ENCODE results near the gene KIF18B.

The KIF18B gene

DNA sequence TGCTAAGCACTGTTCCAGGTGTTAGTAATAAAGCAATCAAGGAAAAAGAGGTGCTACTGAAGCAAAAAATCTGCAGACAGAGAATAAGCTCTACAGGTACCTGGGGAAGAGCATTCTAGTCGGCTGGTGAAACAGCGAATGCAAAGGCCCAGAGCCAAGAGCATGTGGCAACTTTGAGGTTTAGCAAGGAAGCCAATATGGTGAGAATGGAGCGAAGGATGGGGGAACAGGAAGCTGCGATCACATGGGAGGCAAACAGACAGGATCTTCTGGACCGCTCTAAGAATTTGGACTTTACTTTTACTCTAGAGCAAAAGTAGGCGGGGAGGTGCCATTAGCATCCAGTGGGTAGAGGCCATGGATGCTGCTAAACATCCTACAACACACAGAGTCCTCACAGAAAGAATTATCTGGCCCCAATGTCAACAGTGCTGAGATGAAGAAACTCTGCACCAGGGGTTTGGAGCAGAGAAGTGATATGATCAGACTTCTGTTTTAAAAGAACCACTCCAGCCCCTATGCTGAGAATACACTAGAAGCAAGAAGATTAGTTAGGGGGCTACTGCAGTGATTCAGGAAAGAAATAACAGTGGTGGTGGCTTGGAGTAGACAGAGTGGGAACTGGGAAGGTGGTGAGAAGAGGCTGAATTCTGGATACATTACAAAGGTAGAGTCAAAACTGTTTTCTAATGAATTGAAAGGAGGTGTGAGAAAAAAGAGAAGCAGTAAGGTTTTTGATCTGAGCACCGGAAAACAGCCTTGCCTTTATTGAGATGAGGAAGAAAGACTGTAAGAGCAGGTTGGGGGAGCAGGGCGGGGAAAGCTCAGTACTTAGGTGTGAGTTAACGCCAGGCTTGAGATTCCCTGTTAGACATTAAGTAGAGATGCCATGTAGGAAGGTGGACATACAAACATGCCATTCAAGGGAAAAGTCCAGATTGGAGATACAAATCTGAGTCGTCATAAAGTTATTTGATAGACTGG, 59.3 kb downstream of the KIF18B start:
- H3K27me3 ChIP-seq (replicated peaks in 2 of 5; ENCODE audit: control insufficient read depth in 4 of 5, insufficient read depth in 5 of 5, low read length in 4 of 5): no peaks in the 10 kb centered on the region
- 7% methylated on average over 8 of the region's 10 CpGs for WGBS (ENCODE audit: insufficient coverage)
- DNase-seq: peak in 2 of 3 donors; percentile 65 to 73
- H3K4me3 ChIP-seq (ENCODE audit: control insufficient read depth in 1 of 7, extremely low read depth in 1 of 7, insufficient read depth in 4 of 7, low read depth in 2 of 7, low read length in 6 of 7): peak overlapping the region in 5 of 7 experiments; percentile 1 to 59 (median 20)
- H3K36me3 ChIP-seq (ENCODE audit: control insufficient read depth in 4 of 4, insufficient read depth in 4 of 4, low read length in 3 of 4): peaks cover 13 to 54% (median 36%) of the 10 kb centered on the region in 4 experiments
- H3K9me3 ChIP-seq (ENCODE audit: control extremely low read depth in 1 of 5, control insufficient read depth in 4 of 5, insufficient read depth in 2 of 5, low read depth in 1 of 5, low read length in 4 of 5): no peaks in the 10 kb centered on the region
- peak overlapping the region in 1 of 2 experiments; percentile 17 for H3K27ac ChIP-seq (ENCODE audit: insufficient read depth in 1 of 2, low read depth in 1 of 2, low read length in 2 of 2, poor library complexity in 1 of 2, severe bottlenecking in 2 of 2)
- ChIA-PET POLR2A (interaction anchor here (1.4 kb wide), 1 partner anchor 11 kb away, joined by 5 read pairs; no protein-coding TSS in a partner anchor), CTCF (interaction anchor here (2.0 kb wide), 1 partner anchor 10 kb away, joined by 9 read pairs; no protein-coding TSS in a partner anchor)
- peaks cover 14 to 32% (median 28%) of the 10 kb centered on the region in 4 experiments for H3K4me1 ChIP-seq (ENCODE audit: control extremely low read depth in 1 of 4, control insufficient read depth in 4 of 4, insufficient read depth in 4 of 4, low read length in 3 of 4)

DNA sequence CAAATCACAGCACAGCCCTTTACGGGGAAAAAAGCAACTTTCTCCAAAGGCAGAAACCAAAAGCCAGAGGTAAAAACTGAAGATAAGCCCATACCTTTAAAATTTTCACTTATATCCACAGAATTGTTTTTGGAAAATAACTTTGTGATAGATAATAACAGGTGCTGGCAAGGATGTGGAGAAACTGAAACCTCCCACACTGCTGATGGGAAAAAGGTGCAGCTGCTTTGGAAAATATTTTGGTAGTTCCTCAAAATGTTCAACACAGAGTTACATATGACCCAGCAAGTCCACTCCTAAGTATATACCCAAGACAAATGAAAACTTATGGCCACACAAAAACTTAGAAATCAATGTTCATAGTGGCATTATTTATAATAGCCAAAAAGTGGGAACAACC, 60.6 kb downstream of the KIF18B start:
- ChIA-PET POLR2A (no interaction called here), CTCF (interaction anchor here (1.0 to 2.0 kb wide), 2 partner anchors 8 to 11 kb away, joined by 3 to 9 read pairs; no protein-coding TSS in a partner anchor)
- H3K27ac ChIP-seq (ENCODE audit: insufficient read depth in 1 of 2, low read depth in 1 of 2, low read length in 2 of 2, poor library complexity in 1 of 2, severe bottlenecking in 2 of 2): no peak overlapping the region
- H3K9me3 ChIP-seq (ENCODE audit: control extremely low read depth in 1 of 5, control insufficient read depth in 4 of 5, insufficient read depth in 2 of 5, low read depth in 1 of 5, low read length in 4 of 5): no peaks in the 10 kb centered on the region
- peaks cover 15 to 56% (median 35%) of the 10 kb centered on the region in 4 experiments for H3K36me3 ChIP-seq (ENCODE audit: control insufficient read depth in 4 of 4, insufficient read depth in 4 of 4, low read length in 3 of 4)
- H3K27me3 ChIP-seq (replicated peaks in 2 of 5; ENCODE audit: control insufficient read depth in 4 of 5, insufficient read depth in 5 of 5, low read length in 4 of 5): no peaks in the 10 kb centered on the region
- WGBS (ENCODE audit: insufficient coverage): no CpG with 5 or more reads among the region's 1 CpG
- H3K4me1 ChIP-seq (ENCODE audit: control extremely low read depth in 1 of 4, control insufficient read depth in 4 of 4, insufficient read depth in 4 of 4, low read length in 3 of 4): peaks cover 14 to 32% (median 28%) of the 10 kb centered on the region in 4 experiments
- no peak overlapping the region for H3K4me3 ChIP-seq (ENCODE audit: control insufficient read depth in 1 of 7, extremely low read depth in 1 of 7, insufficient read depth in 4 of 7, low read depth in 2 of 7, low read length in 6 of 7)
- no peak for DNase-seq

DNA sequence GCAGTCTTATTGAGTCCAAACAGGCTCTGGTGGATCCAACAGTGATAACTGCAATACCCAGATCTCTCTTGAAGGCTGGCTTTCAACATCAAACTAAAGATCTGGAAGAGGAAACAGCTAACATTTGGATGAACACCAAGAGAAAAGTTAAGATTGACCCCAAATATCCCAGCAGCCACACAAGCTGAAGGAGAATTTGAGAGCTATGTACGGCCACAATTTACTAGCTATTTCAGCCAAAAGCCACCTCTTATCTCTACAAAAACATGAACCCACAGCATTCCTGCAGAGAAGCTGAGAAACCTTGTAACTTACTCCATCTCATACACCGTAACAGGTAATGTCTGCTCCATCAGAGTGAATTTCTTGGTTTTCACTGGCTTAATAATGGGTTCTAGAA, 62.6 kb downstream of the KIF18B start:
- H3K4me1 ChIP-seq (ENCODE audit: control extremely low read depth in 1 of 4, control insufficient read depth in 4 of 4, insufficient read depth in 4 of 4, low read length in 3 of 4): peaks cover 14 to 32% (median 28%) of the 10 kb centered on the region in 4 experiments
- ChIA-PET CTCF (interaction anchor here (1.3 to 2.5 kb wide), 4 partner anchors 10 to 20 kb away, joined by 3 to 7 read pairs (median 5); no protein-coding TSS in a partner anchor), POLR2A (no interaction called here)
- no peaks in the 10 kb centered on the region for H3K27me3 ChIP-seq (replicated peaks in 2 of 5; ENCODE audit: control insufficient read depth in 4 of 5, insufficient read depth in 5 of 5, low read length in 4 of 5)
- DNase-seq: no peak
- H3K27ac ChIP-seq (ENCODE audit: insufficient read depth in 1 of 2, low read depth in 1 of 2, low read length in 2 of 2, poor library complexity in 1 of 2, severe bottlenecking in 2 of 2): no peak overlapping the region
- peaks cover 18 to 65% (median 42%) of the 10 kb centered on the region in 4 experiments for H3K36me3 ChIP-seq (ENCODE audit: control insufficient read depth in 4 of 4, insufficient read depth in 4 of 4, low read length in 3 of 4)
- 100% methylated on average over 1 of the region's 2 CpGs for WGBS (ENCODE audit: insufficient coverage)
- no peak overlapping the region for H3K4me3 ChIP-seq (ENCODE audit: control insufficient read depth in 1 of 7, extremely low read depth in 1 of 7, insufficient read depth in 4 of 7, low read depth in 2 of 7, low read length in 6 of 7)
- H3K9me3 ChIP-seq (ENCODE audit: control extremely low read depth in 1 of 5, control insufficient read depth in 4 of 5, insufficient read depth in 2 of 5, low read depth in 1 of 5, low read length in 4 of 5): no peaks in the 10 kb centered on the region

DNA sequence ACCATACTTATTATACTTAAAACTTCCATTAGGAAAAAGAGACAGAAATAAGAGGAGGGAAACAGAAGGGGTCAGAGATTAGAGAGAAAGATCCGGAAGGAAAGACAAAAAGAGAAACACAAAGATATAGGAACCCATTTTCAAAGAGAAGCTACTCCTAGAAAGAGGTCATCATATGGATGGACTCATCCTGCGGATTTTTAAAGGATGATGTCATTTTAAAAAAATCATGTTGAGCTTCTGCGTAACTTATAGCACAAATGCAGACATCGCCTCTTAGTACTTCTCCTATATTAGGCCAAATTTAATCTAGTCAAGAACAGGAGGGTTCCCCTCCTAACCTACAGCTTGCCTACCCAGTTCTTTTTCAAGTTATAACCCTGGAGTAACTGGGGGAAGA, 66.4 kb downstream of the KIF18B start:
- no peaks in the 10 kb centered on the region for H3K9me3 ChIP-seq (ENCODE audit: control extremely low read depth in 1 of 5, control insufficient read depth in 4 of 5, insufficient read depth in 2 of 5, low read depth in 1 of 5, low read length in 4 of 5)
- 100% methylated on average over 2 of the region's 4 CpGs for WGBS (ENCODE audit: insufficient coverage)
- H3K4me3 ChIP-seq (ENCODE audit: control insufficient read depth in 1 of 7, extremely low read depth in 1 of 7, insufficient read depth in 4 of 7, low read depth in 2 of 7, low read length in 6 of 7): no peak overlapping the region
- CTCF ChIA-PET: interaction anchor here (0.8 to 1.1 kb wide), 3 partner anchors 14 to 21 kb away, joined by 3 to 5 read pairs (median 3); no protein-coding TSS in a partner anchor
- no peak for DNase-seq
- H3K27ac ChIP-seq (ENCODE audit: insufficient read depth in 1 of 2, low read depth in 1 of 2, low read length in 2 of 2, poor library complexity in 1 of 2, severe bottlenecking in 2 of 2): no peak overlapping the region
- no peaks in the 10 kb centered on the region for H3K4me1 ChIP-seq (ENCODE audit: control extremely low read depth in 1 of 4, control insufficient read depth in 4 of 4, insufficient read depth in 4 of 4, low read length in 3 of 4)
- peaks cover 24 to 88% (median 52%) of the 10 kb centered on the region in 4 experiments for H3K36me3 ChIP-seq (ENCODE audit: control insufficient read depth in 4 of 4, insufficient read depth in 4 of 4, low read length in 3 of 4)
- POLR2A ChIA-PET: no interaction called here
- H3K27me3 ChIP-seq (replicated peaks in 2 of 5; ENCODE audit: control insufficient read depth in 4 of 5, insufficient read depth in 5 of 5, low read length in 4 of 5): no peaks in the 10 kb centered on the region

DNA sequence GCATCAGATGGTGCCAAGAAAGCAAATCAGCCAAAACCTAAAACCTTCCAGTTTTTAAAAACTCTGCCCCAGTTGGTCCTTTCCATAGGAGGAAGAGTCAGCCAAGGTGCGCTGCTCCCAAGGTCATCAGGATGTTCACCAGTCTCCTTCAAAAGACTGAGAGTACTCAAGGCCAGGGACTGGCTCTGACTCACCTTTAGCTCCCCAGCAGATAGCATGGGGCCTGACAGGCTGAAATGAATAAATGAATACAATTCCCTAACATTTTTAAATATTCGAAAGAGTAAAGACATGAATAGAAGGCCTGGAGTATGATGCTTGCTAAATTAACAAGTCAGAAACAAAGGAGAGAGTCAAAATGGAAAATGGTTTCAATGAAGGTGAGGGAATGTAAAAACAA, 67.5 kb downstream of the KIF18B start:
- ChIA-PET CTCF (interaction anchor here (0.6 to 4.0 kb wide), 4 partner anchors 13 to 24 kb away, joined by 3 to 36 read pairs (median 6); no protein-coding TSS in a partner anchor), POLR2A (no interaction called here)
- H3K4me1 ChIP-seq (ENCODE audit: control extremely low read depth in 1 of 4, control insufficient read depth in 4 of 4, insufficient read depth in 4 of 4, low read length in 3 of 4): no peaks in the 10 kb centered on the region
- no peak overlapping the region for H3K4me3 ChIP-seq (ENCODE audit: control insufficient read depth in 1 of 7, extremely low read depth in 1 of 7, insufficient read depth in 4 of 7, low read depth in 2 of 7, low read length in 6 of 7)
- WGBS (ENCODE audit: insufficient coverage): 100% methylated on average over 2 of the region's 2 CpGs
- no peak overlapping the region for H3K27ac ChIP-seq (ENCODE audit: insufficient read depth in 1 of 2, low read depth in 1 of 2, low read length in 2 of 2, poor library complexity in 1 of 2, severe bottlenecking in 2 of 2)
- H3K27me3 ChIP-seq (replicated peaks in 2 of 5; ENCODE audit: control insufficient read depth in 4 of 5, insufficient read depth in 5 of 5, low read length in 4 of 5): no peaks in the 10 kb centered on the region
- DNase-seq: no peak
- H3K36me3 ChIP-seq (ENCODE audit: control insufficient read depth in 4 of 4, insufficient read depth in 4 of 4, low read length in 3 of 4): peaks cover 26 to 89% (median 53%) of the 10 kb centered on the region in 4 experiments
- no peaks in the 10 kb centered on the region for H3K9me3 ChIP-seq (ENCODE audit: control extremely low read depth in 1 of 5, control insufficient read depth in 4 of 5, insufficient read depth in 2 of 5, low read depth in 1 of 5, low read length in 4 of 5)

DNA sequence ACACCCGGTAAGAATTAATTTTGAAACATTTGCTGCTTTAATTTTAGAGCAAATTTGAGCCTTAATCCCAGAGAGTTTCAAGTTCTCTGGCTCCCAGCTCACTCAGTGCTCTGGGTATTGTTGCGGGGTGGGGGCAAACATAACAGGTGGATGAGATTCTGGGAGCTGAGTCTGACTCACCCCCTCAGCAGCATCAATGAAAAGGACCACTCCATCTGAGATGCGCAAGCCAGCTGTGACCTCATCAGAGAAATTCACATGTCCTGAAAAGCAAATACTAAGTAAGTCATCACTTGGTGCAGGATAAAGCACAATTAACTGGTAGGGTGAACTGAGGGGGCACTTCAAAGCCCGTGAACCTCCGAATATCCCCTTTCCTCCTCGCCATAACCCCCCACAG, 68.2 kb downstream of the KIF18B start:
- whole genome bisulfite sequencing (ENCODE audit: insufficient coverage): 100% methylated on average over 6 of the region's 6 CpGs

More for the DNA sequence above, 68.2 kb downstream of the KIF18B start:
- POLR2A ChIA-PET: no interaction called here
- Histone ChIP-seq H3K27ac (ENCODE audit: insufficient read depth in 1 of 2, low read depth in 1 of 2, low read length in 2 of 2, poor library complexity in 1 of 2, severe bottlenecking in 2 of 2) (no peak overlapping the region), H3K4me3 (ENCODE audit: control insufficient read depth in 1 of 7, extremely low read depth in 1 of 7, insufficient read depth in 4 of 7, low read depth in 2 of 7, low read length in 6 of 7) (no peak overlapping the region), H3K36me3 (ENCODE audit: control insufficient read depth in 4 of 4, insufficient read depth in 4 of 4, low read length in 3 of 4) (peaks cover 29 to 89% (median 53%) of the 10 kb centered on the region in 4 experiments), H3K4me1 (ENCODE audit: control extremely low read depth in 1 of 4, control insufficient read depth in 4 of 4, insufficient read depth in 4 of 4, low read length in 3 of 4) (no peaks in the 10 kb centered on the region), H3K27me3 (replicated peaks in 2 of 5; ENCODE audit: control insufficient read depth in 4 of 5, insufficient read depth in 5 of 5, low read length in 4 of 5) (no peaks in the 10 kb centered on the region), H3K9me3 (ENCODE audit: control extremely low read depth in 1 of 5, control insufficient read depth in 4 of 5, insufficient read depth in 2 of 5, low read depth in 1 of 5, low read length in 4 of 5) (no peaks in the 10 kb centered on the region)
- no peak for DNase-seq
- CTCF ChIA-PET: interaction anchor here (0.9 to 4.0 kb wide), 11 partner anchors 8 to 145 kb away, joined by 3 to 36 read pairs (median 4); partner anchors contain the start of gene EFTUD2

All from common myeloid progenitor, CD34-positive (primary cell).